Esophagus muscularis mucosa (tissue), 3 donors: ENCODE results near the gene ZNF689.

Experiments
- CTCF ChIP-seq, 3 experiments: fragments of 200-600 bp in 2 of 3; fragments of 450-650 bp in 1 of 3; sonication (generic) in 2 of 3; IDR thresholded peaks; one replicate each; pipeline ENCODE4 v1.5.1; 2017 to 2019; ENCODE audit warnings: antibody characterized with exemption in 3 of 3, mild to moderate bottlenecking in 2 of 3, moderate library complexity in 1 of 3
- POLR2AphosphoS5 ChIP-seq, 2 donors: sonication (generic); formaldehyde crosslinking; IDR thresholded peaks; one replicate each; pipeline ENCODE4 v1.6.1; 2017; ENCODE audit warnings: antibody characterized with exemption in 2 of 2

GRCh38 chr16:30561089-30561816 lies 48.9 kb downstream of the ZNF689 start:
- TF ChIP-seq POLR2AphosphoS5 (IDR thresholded peaks at IDR 0.05) (no peak), CTCF (IDR thresholded peaks at IDR 0.05) (no peak)
